Activated T-cell treated with anti-CD3 and anti-CD28 coated beads, Interleukin-2, amount 50 U/mL, for 72 hours (primary cell): ENCODE results near the gene EIF5AL1. TPM values are rescaled to one million over a fixed set of nuclear protein-coding genes. Genes with fewer than 3 reads are reported as not detected.
"Not testable (repeated sequence)": the region's sequence is repeated elsewhere in the genome, so short reads cannot be mapped to it uniquely, and the experiment has no call there.

Source experiments
- ATAC-seq, 2 donors: fragments of 150-1000 bp; cut with Tn5 transposase; replicated peaks in 1 of 2; 2 replicates each; pipeline ENCODE4 v1.10.0; 2021; ENCODE audit warnings: moderate library complexity in 2 of 2, mild to moderate bottlenecking in 1 of 2
- DNase-seq, 2 donors: peaks; one replicate each; pipeline ENCODE4 v3.0.0; 2021 to 2022; ENCODE audit warnings: mixed read lengths in 1 of 2
- H3K27ac Mint-ChIP-seq: one replicate; pipeline ENCODE4 v1.8.0; 2022; ENCODE audit warnings: mild to moderate bottlenecking, moderate library complexity, mixed read lengths
- H3K27me3 Mint-ChIP-seq: one replicate; pipeline ENCODE4 v1.8.0; 2022; ENCODE audit warnings: low read depth, mixed read lengths
- H3K36me3 Mint-ChIP-seq, 2 donors: one replicate each; pipeline ENCODE4 v1.8.0; 2022; ENCODE audit warnings: mixed read lengths in 2 of 2, mild to moderate bottlenecking in 1 of 2; ENCODE audit not compliant: insufficient read depth in 2 of 2
- H3K4me1 Mint-ChIP-seq: one replicate; pipeline ENCODE4 v1.8.0; 2022; ENCODE audit warnings: low read depth, mixed read lengths
- H3K4me3 Mint-ChIP-seq, 2 donors: one replicate each; pipeline ENCODE4 v1.8.0; 2022; ENCODE audit warnings: mild to moderate bottlenecking in 2 of 2, mixed read lengths in 2 of 2, moderate library complexity in 2 of 2
- H3K9me3 Mint-ChIP-seq, 2 donors: one replicate each; pipeline ENCODE4 v1.8.0; 2022; ENCODE audit warnings: mixed read lengths in 2 of 2
- total RNA-seq, 2 donors: library from RNA; stranded (reverse); gene quantifications; one replicate each; pipeline ENCODE4 v1.2.3, GENCODE V29; 2022

EIF5AL1 gene
- total RNA-seq, 2 donors from 2014 or later = 0.07 to 0.10 TPM

DNA sequence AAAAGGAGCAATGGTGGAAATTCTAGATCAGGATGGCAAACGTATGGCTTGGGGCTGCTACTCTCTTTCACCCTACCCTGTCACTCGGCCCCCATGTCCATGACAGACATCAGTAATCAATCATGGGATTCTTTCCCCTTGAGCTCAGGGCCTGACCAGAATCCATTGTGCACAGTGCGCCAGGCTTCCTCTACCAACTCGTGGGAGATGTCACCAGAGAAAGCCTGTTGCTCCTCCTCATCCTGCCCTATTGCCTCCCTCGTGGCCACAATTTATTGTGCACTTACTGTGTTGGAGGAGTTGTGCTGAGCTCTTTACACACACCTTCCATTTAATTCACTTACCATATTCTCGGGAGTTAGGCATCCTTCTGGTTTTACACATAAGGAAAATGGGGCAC, 26.0 kb downstream of the EIF5AL1 start:
- H3K27ac Mint-ChIP-seq, H3K9me3 Mint-ChIP-seq, H3K36me3 Mint-ChIP-seq, ATAC-seq, H3K4me3 Mint-ChIP-seq, DNase-seq: not testable (repeated sequence)
- Mint-ChIP-seq H3K27me3 (peaks cover 12% of the 10 kb centered on the region), H3K4me1 (peaks cover 15% of the 10 kb centered on the region)

DNA sequence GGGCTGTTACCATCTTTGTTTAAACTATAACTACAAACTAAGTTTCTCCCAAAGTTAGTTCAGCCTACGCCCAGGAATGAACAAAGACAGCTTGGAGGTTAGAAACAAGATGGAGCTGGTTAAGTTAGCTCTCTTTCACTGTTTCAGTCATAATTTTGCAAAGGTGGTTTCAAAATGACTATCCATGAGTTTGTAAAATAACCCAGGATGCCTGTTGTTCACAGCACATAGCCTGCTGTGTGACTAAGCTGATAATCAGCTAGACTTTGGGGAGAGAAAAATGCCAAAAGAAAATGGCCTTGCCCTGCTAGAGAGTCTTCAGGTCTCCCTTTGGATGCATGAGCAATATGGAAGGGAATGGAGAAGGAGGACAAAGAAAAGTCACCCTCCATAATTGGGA, 28.6 kb downstream of the EIF5AL1 start:
- H3K36me3 Mint-ChIP-seq, H3K27me3 Mint-ChIP-seq, H3K27ac Mint-ChIP-seq, H3K9me3 Mint-ChIP-seq, H3K4me3 Mint-ChIP-seq: not testable (repeated sequence)
- DNase-seq (peak; percentile 8 to 16), ATAC-seq (peak; percentile 92 to 96)
- H3K4me1 Mint-ChIP-seq = peaks cover 15% of the 10 kb centered on the region

DNA sequence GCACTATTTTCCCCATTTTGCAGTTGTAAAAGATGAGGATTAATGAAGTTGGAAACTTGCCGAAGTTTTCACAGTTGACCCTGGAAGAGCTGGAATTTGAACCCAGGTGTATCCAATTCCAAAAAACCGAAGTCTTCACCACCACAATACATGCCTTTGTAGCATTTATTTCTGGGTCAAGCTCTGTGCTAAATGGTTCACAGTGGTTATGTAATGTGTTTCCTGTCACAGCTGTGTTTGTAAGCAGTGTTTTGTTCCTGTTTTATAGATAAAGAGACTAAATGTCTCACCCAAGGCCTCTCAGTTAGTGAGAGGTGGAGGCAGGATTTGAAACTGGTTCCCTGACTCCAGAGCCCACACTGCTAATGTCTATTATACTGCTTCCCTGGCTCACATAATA, 30.3 kb downstream of the EIF5AL1 start:
- H3K27ac Mint-ChIP-seq = no peak overlapping the region
- peaks cover 1 to 3% of the 10 kb centered on the region in 2 donors for H3K9me3 Mint-ChIP-seq
- no peak for ATAC-seq
- peaks cover 3 to 11% of the 10 kb centered on the region in 2 donors for H3K36me3 Mint-ChIP-seq
- H3K4me1 Mint-ChIP-seq = peaks cover 25% of the 10 kb centered on the region
- no peak overlapping the region for H3K4me3 Mint-ChIP-seq
- DNase-seq = no peak
- no peaks in the 10 kb centered on the region for H3K27me3 Mint-ChIP-seq

GRCh38 chr10:79544408-79544807, 32.1 kb downstream of the EIF5AL1 start:
- H3K27ac Mint-ChIP-seq, H3K27me3 Mint-ChIP-seq, H3K4me3 Mint-ChIP-seq, H3K9me3 Mint-ChIP-seq, DNase-seq, ATAC-seq: not testable (repeated sequence)
- H3K36me3 Mint-ChIP-seq = peaks cover 3 to 11% of the 10 kb centered on the region in 2 donors
- peaks cover 34% of the 10 kb centered on the region for H3K4me1 Mint-ChIP-seq

DNA sequence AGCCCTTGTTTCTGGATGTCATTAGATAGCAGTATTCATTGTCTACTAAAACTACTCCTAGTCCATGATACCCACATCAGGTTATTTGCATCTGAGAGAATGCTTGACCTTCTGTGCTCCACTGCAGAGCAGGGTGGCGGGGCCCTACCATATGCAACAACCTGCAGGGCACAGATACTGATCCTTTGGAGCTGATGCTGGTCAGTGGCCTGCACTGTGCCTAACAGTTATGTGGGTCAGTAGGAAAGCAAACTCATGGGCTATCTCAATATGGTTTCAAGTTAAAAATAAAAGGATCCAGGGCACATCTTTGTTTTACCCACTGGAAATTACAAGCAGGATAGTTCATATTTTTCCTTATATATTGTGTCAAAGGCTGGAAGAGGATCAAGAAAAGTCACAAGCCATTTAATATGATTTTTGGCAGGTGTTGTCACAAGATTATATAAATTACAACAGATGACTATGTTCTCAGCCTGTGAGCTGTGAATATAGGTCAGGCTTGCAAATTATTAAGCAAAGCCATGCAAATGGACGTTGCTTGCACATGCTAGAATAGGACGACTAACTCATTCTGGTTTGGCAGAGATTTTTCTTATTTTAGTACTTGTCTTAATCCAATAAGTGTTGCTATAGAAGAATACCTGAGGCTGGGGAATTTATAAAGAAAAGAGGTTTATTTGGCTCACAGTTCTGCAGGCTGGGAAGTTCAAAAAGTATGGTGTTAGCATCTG, 32.8 kb downstream of the EIF5AL1 start:
- not testable (repeated sequence) for ATAC-seq, DNase-seq, H3K27ac Mint-ChIP-seq, H3K9me3 Mint-ChIP-seq, H3K4me3 Mint-ChIP-seq, H3K27me3 Mint-ChIP-seq
- Mint-ChIP-seq H3K4me1 (peaks cover 34% of the 10 kb centered on the region), H3K36me3 (peaks cover 3 to 11% of the 10 kb centered on the region in 2 donors)

DNA sequence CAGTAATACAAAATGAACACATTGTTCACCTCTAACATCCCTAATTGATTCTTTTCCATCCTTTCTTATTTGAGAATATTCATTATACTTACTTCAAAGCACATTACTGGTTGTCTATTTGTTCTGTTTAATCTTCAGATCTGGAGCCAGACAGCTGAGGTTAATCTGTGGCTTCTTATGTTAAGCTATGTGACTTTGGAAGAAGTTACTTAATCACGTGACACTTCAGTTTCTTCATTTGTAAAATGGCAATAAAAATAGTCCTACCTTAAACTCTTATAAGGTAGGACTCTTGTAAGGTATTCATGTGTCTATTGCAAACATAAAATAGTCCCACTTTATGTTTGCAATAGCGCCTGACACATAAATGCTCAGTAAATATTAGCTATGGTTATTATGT, 34.8 kb downstream of the EIF5AL1 start:
- not testable (repeated sequence) for H3K27ac Mint-ChIP-seq, ATAC-seq, H3K4me3 Mint-ChIP-seq, H3K9me3 Mint-ChIP-seq, DNase-seq, H3K27me3 Mint-ChIP-seq
- peaks cover 3 to 11% of the 10 kb centered on the region in 2 donors for H3K36me3 Mint-ChIP-seq
- peaks cover 22% of the 10 kb centered on the region for H3K4me1 Mint-ChIP-seq

DNA sequence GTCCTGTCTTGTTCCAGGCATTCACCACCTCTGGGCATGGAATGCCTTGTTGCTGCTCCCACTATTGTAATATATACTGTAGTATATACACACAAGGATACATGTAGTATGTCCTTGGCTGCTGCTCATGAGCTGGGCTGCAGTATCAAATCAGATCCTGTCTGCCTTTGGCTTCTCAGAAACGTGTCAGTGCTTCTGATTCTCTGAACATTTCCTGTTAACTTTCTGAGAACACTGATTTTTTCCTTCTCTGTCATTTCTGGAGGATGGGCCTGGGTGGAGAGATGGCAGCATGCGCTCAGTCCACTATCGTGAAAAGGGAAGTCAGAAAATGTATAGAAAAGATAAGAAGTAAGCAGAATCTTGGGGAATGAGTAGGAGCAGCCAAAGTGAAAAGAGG, 35.6 kb downstream of the EIF5AL1 start:
- peak overlapping the region; percentile 36 to 70 for H3K4me3 Mint-ChIP-seq
- H3K4me1 Mint-ChIP-seq = peaks cover 20% of the 10 kb centered on the region
- peak in 1 of 2 donors; percentile 14 for DNase-seq

DNA sequence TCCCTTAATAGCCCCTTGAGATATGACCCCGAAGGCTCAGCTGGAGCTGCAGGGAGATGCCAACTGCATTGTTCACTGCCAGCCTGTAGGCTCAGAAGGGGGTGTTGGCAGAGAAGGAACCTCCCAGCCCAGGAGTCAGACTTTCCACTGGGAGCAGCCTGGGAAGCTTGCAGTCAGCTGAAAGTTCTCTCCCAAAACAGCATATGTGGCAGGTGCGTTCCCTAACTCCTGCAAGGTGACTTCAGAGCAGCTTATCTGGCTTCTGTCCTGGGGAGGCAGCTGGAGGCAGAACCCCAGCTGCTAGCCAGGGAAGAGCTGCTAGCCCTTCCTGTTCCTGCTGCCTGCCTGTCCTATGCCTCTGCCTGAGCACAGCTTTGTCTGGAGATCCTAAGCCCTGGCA, 39.8 kb downstream of the EIF5AL1 start:
- H3K9me3 Mint-ChIP-seq = no peaks in the 10 kb centered on the region
- H3K4me1 Mint-ChIP-seq = peaks cover 14% of the 10 kb centered on the region
- H3K36me3 Mint-ChIP-seq = peaks cover 0 to under 1% of the 10 kb centered on the region in 2 donors
- H3K27me3 Mint-ChIP-seq = no peaks in the 10 kb centered on the region
- ATAC-seq = no peak
- no peak overlapping the region for H3K27ac Mint-ChIP-seq
- DNase-seq = no peak
- no peak overlapping the region for H3K4me3 Mint-ChIP-seq

More for the DNA sequence above, 35.6 kb downstream of the EIF5AL1 start:
- Mint-ChIP-seq H3K9me3 (peaks cover 1 to 3% of the 10 kb centered on the region in 2 donors), H3K27ac (peak overlapping the region; percentile 49), H3K36me3 (peaks cover 3 to 11% of the 10 kb centered on the region in 2 donors), H3K27me3 (no peaks in the 10 kb centered on the region)
- ATAC-seq = peak; percentile 39 to 75

GRCh38 chr10:79555354-79556309, 43.3 kb downstream of the EIF5AL1 start:
- Mint-ChIP-seq H3K9me3 (no peaks in the 10 kb centered on the region), H3K4me3 (no peak overlapping the region), H3K27ac (no peak overlapping the region), H3K4me1 (no peaks in the 10 kb centered on the region), H3K36me3 (no peaks in the 10 kb centered on the region), H3K27me3 (no peaks in the 10 kb centered on the region)
- DNase-seq (no peak), ATAC-seq (no peak)

DNA sequence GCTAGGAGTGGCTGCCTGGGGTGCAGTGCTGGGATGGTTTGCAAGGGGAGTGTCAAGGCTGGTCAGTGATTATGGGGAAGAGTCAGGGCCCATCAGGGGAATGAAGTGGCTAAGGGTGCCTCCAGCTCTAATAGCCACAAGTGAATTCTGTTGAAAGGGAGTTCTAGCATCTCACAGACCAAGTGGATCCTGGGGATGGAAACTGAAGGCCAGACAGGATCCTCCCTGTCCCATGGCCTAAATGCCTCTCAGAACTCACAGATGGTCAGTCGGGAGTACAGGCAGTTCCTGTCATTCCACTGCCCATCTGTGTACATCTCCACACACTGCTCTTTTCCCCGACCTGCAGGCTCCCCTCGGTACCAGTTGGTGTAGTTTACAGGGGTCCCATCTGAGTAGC, 44.6 kb downstream of the EIF5AL1 start:
- not testable (repeated sequence) for H3K9me3 Mint-ChIP-seq, H3K36me3 Mint-ChIP-seq, DNase-seq, H3K4me3 Mint-ChIP-seq, ATAC-seq, H3K27ac Mint-ChIP-seq, H3K27me3 Mint-ChIP-seq, H3K4me1 Mint-ChIP-seq

DNA sequence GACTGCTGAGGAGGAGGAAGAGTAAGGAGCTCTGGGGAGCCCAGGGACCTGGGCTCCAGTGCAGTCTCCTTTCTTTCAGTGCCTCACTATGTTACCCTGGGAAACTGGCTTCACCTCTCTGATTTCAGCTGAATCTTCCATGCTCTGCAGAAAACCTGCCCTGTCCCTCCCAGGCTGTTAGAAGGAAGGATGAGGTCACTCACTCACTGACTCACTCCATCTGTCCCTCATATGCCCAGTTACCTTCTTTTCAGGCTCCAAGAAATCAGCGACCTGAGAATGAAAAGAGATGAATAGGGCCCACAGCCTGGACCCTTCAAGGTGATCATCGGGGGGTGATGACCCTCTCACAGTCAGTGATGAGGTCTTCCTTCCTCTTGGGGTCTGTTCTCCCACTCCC, 47.4 kb downstream of the EIF5AL1 start:
- H3K27ac Mint-ChIP-seq = no peak overlapping the region
- H3K4me3 Mint-ChIP-seq = no peak overlapping the region
- H3K4me1 Mint-ChIP-seq = no peaks in the 10 kb centered on the region
- H3K9me3 Mint-ChIP-seq = no peaks in the 10 kb centered on the region
- DNase-seq (no peak), ATAC-seq (no peak)
- peaks cover 20% of the 10 kb centered on the region for H3K27me3 Mint-ChIP-seq
- H3K36me3 Mint-ChIP-seq = no peaks in the 10 kb centered on the region

GRCh38 chr10:79560160-79560709, 47.9 kb downstream of the EIF5AL1 start, which contains the start of gene SFTPA2:
TSS of gene SFTPA2 (minus strand) at chr10:79560407. CDS start at chr10:79559483, 924 bp downstream.
- H3K4me3 Mint-ChIP-seq = no peak within 1 kb of the TSS
- no peak within 1 kb of the TSS for H3K27ac Mint-ChIP-seq
- H3K27me3 Mint-ChIP-seq = peaks cover 20% of the 10 kb centered on the region
- H3K36me3 Mint-ChIP-seq = no peaks in the 10 kb centered on the region
- H3K9me3 Mint-ChIP-seq = no peaks in the 10 kb centered on the region
- DNase-seq (no peak), ATAC-seq (no peak)
- H3K4me1 Mint-ChIP-seq = no peaks in the 10 kb centered on the region

- no peaks in the 10 kb centered on the region for H3K9me3 Mint-ChIP-seq
- ATAC-seq (no peak), DNase-seq (no peak)
- no peaks in the 10 kb centered on the region for H3K36me3 Mint-ChIP-seq
- no peak overlapping the region for H3K27ac Mint-ChIP-seq
- peaks cover 20% of the 10 kb centered on the region for H3K27me3 Mint-ChIP-seq
- no peak overlapping the region for H3K4me3 Mint-ChIP-seq
- H3K4me1 Mint-ChIP-seq = no peaks in the 10 kb centered on the region
Observed at GRCh38 chr10:79561257-79561656, 48.9 kb downstream of the EIF5AL1 start.
